Fibroblast of the aortic adventitia (primary cell): Measurements from ENCODE around the gene XPO6. TPM values are rescaled to one million over a fixed set of nuclear protein-coding genes. Genes with fewer than 3 reads are reported as not detected.
A peak's percentile ranks its signal among the peaks of the same experiment; 100 is the strongest.

Experiments used
- DNase-seq: peaks from one replicate; pipeline ENCODE4 v3.0.0-alpha.2; 2010; ENCODE audit warnings: low read depth
- H3K4me3 ChIP-seq: 2 replicates; pipeline ENCODE4 v1.5.1; 2011; ENCODE audit warnings: low read depth, mild to moderate bottlenecking, control low read depth, low read length, moderate library complexity
- total RNA-seq: library from RNA; depleted of rRNA; stranded (reverse); fragments of >200 nt; gene quantifications from 2 replicates; pipeline ENCODE4 v1.2.3, GENCODE V29; 2012; ENCODE audit warnings: low replicate concordance
- TF ChIP-seq, protein P1 (sequence below): IDR thresholded peaks from 2 replicates; pipeline ENCODE4 v1.5.1; 2011; ENCODE audit warnings: mild to moderate bottlenecking, low read length, control low read depth, inconsistent platforms; ENCODE audit not compliant: insufficient read depth

Gene XPO6
- total RNA-seq, 1 donor, result 112 TPM

DNA sequence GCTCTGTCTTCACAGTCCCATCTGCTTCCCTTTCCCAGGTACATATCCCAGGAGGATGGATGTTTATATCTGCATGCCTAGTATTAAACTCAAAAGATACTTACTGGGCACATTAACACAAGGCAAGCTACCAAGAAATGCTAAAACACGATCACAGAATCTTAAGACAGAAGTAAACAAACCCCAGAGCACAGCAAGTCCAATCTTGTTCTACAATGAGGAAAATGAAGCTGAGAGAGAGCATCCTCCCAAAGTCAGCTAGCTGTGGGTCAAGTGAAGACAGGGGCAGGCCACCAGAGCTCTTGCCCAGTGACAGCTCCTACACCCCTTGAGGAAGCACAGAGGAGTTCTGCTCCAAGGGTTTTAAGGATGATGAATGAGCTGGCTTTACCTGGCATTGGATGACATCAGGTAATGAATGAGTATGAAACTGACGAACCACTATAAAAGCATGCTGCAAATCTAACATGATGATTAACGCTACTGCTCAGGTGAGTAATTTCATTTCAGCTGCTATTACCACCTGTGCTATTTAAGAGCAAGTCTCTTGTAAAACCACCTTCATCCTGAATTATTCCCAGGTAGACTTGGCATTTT, 20.3 kb downstream of the XPO6 start:
- H3K4me3 ChIP-seq, result no peak overlapping the region
- TF ChIP-seq, protein P1, sequence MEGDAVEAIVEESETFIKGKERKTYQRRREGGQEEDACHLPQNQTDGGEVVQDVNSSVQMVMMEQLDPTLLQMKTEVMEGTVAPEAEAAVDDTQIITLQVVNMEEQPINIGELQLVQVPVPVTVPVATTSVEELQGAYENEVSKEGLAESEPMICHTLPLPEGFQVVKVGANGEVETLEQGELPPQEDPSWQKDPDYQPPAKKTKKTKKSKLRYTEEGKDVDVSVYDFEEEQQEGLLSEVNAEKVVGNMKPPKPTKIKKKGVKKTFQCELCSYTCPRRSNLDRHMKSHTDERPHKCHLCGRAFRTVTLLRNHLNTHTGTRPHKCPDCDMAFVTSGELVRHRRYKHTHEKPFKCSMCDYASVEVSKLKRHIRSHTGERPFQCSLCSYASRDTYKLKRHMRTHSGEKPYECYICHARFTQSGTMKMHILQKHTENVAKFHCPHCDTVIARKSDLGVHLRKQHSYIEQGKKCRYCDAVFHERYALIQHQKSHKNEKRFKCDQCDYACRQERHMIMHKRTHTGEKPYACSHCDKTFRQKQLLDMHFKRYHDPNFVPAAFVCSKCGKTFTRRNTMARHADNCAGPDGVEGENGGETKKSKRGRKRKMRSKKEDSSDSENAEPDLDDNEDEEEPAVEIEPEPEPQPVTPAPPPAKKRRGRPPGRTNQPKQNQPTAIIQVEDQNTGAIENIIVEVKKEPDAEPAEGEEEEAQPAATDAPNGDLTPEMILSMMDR, result no peak
- DNase-seq, result no peak

DNA sequence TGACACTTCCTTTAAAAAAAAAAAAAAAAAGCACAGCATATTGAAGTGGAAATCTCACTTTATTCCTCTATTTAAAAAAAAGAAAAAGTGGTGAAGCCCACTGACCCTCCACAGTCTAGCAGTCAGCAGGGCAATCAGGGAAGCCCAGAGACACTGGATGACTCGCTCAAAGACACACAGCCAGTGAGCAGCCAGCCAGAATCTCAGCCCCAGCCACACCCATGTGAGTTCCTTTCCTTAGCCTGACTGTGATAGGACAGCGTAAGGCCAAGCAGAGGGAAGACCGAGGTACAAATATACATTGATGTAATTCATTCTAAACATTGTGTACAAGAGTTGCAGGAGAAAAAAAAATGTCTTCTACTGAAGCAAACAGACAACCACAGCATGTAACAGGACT, 22.5 kb downstream of the XPO6 start:
- DNase-seq, result no peak
- H3K4me3 ChIP-seq, result no peak overlapping the region

DNA sequence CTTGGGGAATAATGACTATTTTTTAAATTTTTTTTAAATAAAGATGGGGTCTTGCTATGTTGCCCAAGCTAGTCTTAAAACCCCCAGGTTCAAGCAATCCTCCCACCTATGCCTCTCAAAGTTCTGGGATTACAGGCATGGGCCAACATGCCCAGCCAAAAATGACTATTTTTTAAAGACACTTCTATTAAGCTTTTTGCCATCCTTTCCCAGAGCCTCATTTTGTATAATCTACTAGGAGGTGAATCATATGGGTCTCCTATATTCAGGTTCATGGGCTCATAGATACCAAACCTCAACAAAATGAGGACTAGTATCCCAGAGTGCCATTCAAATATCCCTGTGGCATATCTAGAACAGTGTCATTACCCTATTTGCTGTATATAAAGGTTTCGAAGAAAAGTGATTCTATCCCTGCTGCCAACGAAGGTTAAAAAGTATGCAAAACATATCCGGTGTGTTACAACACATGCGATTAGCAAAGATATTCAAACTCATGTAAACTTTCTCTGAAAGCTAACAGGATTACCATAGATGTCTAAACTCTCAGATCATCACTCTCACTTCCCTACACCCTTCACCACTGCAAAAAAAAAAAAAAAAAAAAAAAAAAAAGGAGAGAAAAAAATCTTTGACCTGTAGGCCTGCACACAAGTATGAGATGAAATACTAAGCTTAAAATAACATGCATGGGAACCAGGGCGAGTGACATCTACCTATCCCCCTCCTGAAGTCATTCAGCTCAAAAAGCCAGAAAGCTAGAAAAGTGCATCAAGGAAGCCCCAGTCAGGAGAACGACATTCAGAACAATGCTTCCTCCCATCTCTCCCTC, 23.5 kb downstream of the XPO6 start:
- no peak overlapping the region for H3K4me3 ChIP-seq
- TF ChIP-seq, protein P1, result no peak
- no peak for DNase-seq

More for the DNA sequence above, 22.5 kb downstream of the XPO6 start:
- TF ChIP-seq, protein P1, result no peak

DNA sequence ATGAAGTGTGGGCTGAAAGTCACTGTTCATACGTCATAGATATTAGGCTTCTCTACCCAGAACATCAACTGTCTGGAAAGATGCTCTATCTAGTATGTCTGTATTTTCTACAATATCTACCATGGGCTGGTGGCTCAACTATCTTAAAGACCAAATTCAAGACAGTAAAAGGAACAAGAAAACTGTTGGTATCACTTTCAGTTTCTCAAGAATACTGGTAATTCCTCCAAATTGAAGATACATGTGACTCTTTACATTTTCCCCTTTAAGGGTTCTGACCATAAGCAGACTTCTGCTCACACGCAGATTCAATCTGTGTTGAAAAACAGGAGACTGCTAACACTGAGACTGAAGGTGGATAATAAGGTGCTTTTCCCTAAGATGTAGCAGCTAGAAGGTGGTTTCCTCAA, 24.2 kb downstream of the XPO6 start:
- no peak for DNase-seq
- H3K4me3 ChIP-seq, result no peak overlapping the region
- TF ChIP-seq, protein P1, result no peak

DNA sequence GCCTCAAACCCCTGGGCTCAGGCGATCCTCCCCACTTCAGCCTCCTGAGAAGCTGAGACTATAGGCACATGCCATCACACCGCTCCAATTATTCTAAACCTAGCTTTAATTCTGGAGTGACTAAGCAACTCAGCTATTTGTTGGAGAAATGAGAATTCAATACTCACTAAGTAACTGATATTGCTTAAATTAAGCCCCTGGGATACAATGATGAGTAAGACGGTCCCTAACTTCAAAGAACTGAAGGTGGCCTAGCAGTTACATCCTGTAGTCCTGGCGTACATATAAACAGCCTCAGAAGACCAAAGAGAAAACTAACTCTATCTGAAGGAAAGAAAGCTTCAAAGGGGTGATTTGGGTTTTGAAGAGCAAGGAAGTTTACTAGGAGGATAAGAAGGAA, 25.0 kb downstream of the XPO6 start:
- DNase-seq, result no peak
- no peak overlapping the region for H3K4me3 ChIP-seq
- TF ChIP-seq, protein P1, result no peak

DNA sequence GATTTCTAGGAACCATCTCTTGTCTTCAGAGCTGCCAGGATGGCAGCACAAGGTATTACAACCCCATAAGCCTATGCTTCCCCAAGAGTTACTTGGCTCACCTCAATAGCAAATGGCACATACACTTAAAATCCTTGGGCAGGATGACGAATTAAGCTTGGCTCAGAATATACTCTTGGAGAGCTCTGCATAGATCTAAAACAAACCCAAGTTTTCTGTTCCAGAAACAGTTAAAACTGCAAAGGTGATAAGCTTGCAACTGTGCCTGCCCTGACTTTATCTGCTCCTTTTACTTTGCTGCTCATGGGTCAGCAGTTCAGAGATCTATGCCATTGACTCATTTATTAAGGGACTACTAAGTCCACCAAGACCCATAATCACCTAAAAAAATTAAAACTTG, 26.1 kb downstream of the XPO6 start:
- peak; percentile 60 for DNase-seq
- no peak overlapping the region for H3K4me3 ChIP-seq
- TF ChIP-seq, protein P1, result no peak
